H1 (cell line): ENCODE results near the gene GNG12. TPM values are rescaled to one million over a fixed set of nuclear protein-coding genes. Genes with fewer than 3 reads are reported as not detected.

ENCODE experiments used
- CTCF ChIA-PET: fragments of 300-600 bp; sonication (Branson Sonifier 250); formaldehyde crosslinking; loops from one replicate; lab custom pipeline; 2021; ENCODE audit not compliant: partially characterized antibody; lab: Charles Lee
- POLR2A ChIA-PET: fragments of 300-600 bp; sonication (Branson Sonifier 250); formaldehyde crosslinking; loops from one replicate; lab custom pipeline; 2021; ENCODE audit warnings: inconsistent platforms; ENCODE audit not compliant: partially characterized antibody; lab: Charles Lee
- DNase-seq, 2 experiments: peaks; one replicate each; pipeline versions ENCODE4 v3.0.0 to v3.0.0-alpha.2; 2010 to 2022; ENCODE audit warnings: low spot score in 2 of 2, low read depth in 1 of 2, mixed read lengths in 1 of 2
- FAIRE-seq: peaks from 2 replicates; lab custom pipeline; 2011; peaks lifted over from hg19 to GRCh38; lab: Jason Lieb, UNC
- H2AFZ ChIP-seq: 2 replicates; pipeline ENCODE4 v1.8.1; 2012; ENCODE audit warnings: low read length, inconsistent platforms
- H2AK5ac ChIP-seq: 2 replicates; pipeline ENCODE4 v1.6.1; 2013; ENCODE audit warnings: low read depth, low read length
- H2BK120ac ChIP-seq: replicated peaks from 2 replicates; pipeline ENCODE3; 2013; ENCODE audit warnings: low read depth, low read length, inconsistent platforms
- H2BK12ac ChIP-seq: 2 replicates; pipeline ENCODE4 v1.6.1; 2013; ENCODE audit warnings: low read depth, low read length
- H2BK15ac ChIP-seq: 2 replicates; pipeline ENCODE4 v1.6.1; 2013; ENCODE audit warnings: low read length
- H2BK20ac ChIP-seq: 2 replicates; pipeline ENCODE4 v1.6.1; 2013; ENCODE audit warnings: low read length
- H2BK5ac ChIP-seq: 2 replicates; pipeline ENCODE4 v1.6.1; 2013; ENCODE audit warnings: low read depth, low read length
- H3K14ac ChIP-seq: 2 replicates; pipeline ENCODE4 v1.6.1; 2013; ENCODE audit warnings: inconsistent platforms; ENCODE audit not compliant: insufficient read length
- H3K18ac ChIP-seq: 2 replicates; pipeline ENCODE4 v1.6.1; 2013; ENCODE audit warnings: low read length; ENCODE audit errors: extremely low read depth
- H3K23ac ChIP-seq: 2 replicates; pipeline ENCODE4 v1.6.1; 2013; ENCODE audit warnings: inconsistent platforms; ENCODE audit not compliant: insufficient read length
- H3K23me2 ChIP-seq: 2 replicates; pipeline ENCODE4 v1.6.1; 2013; ENCODE audit warnings: low read depth, low read length
- H3K27ac ChIP-seq: 2 replicates; pipeline ENCODE4 v1.6.1; 2011; ENCODE audit warnings: low read depth, low read length, inconsistent platforms
- H3K27me3 ChIP-seq, 4 experiments: replicated peaks in 1 of 4; 1 replicate in 1 of 4; 2 replicates in 3 of 4; pipeline versions ENCODE4 v1.6.1 to v1.8.1; 2011 to 2013; ENCODE audit warnings: low read length in 3 of 4, mild to moderate bottlenecking in 3 of 4, inconsistent platforms in 2 of 4, mixed read lengths in 2 of 4, moderate library complexity in 1 of 4; ENCODE audit not compliant: control insufficient read depth in 3 of 4, insufficient read depth in 3 of 4; ENCODE audit errors: extremely low read depth in 1 of 4
- H3K36me3 ChIP-seq, 4 experiments: 2 replicates each; pipeline versions ENCODE4 v1.6.1 to v1.8.1; 2011 to 2013; ENCODE audit warnings: mild to moderate bottlenecking in 4 of 4, low read length in 3 of 4, moderate library complexity in 2 of 4, control low read depth in 1 of 4, inconsistent platforms in 1 of 4; ENCODE audit not compliant: insufficient read depth in 4 of 4, control insufficient read depth in 2 of 4
- H3K4ac ChIP-seq: replicated peaks from 2 replicates; pipeline ENCODE3; 2013; ENCODE audit warnings: low read length, low read depth, mixed read lengths, inconsistent platforms; ENCODE audit not compliant: insufficient read length
- H3K4me1 ChIP-seq, 4 experiments: replicated peaks in 1 of 4; 1 replicate in 1 of 4; 2 replicates in 3 of 4; pipeline versions ENCODE4 v1.6.1 to v1.8.1; 2011 to 2013; ENCODE audit warnings: low read length in 3 of 4, inconsistent platforms in 2 of 4, mixed read lengths in 1 of 4; ENCODE audit not compliant: insufficient read depth in 4 of 4, control insufficient read depth in 3 of 4
- H3K4me2 ChIP-seq, 2 experiments: 2 replicates each; pipeline versions ENCODE4 v1.6.1 to v1.8.1; 2011 to 2013; ENCODE audit warnings: low read depth in 2 of 2, low read length in 2 of 2, control low read depth in 1 of 2, inconsistent platforms in 1 of 2, mild to moderate bottlenecking in 1 of 2; ENCODE audit not compliant: insufficient read depth in 1 of 2
- H3K4me3 ChIP-seq, 4 experiments: fragments of 200-600, 300-600 bp in 1 of 4; sonication (generic), shearing (Covaris generic), sonication (Bioruptor Twin) in 1 of 4; 2 replicates each; pipeline versions ENCODE4 v1.5.1 to v1.8.1; 2011 to 2016; ENCODE audit warnings: low read length in 4 of 4, low read depth in 3 of 4, control low read depth in 2 of 4, inconsistent platforms in 2 of 4, mild to moderate bottlenecking in 2 of 4, mixed read lengths in 1 of 4, moderate library complexity in 1 of 4; ENCODE audit not compliant: insufficient read depth in 2 of 4; ENCODE audit errors: extremely low read depth in 1 of 4
- H3K56ac ChIP-seq: replicated peaks from 2 replicates; pipeline ENCODE3; 2013; ENCODE audit warnings: low read depth, mild to moderate bottlenecking, mixed read lengths, low read length, inconsistent platforms; ENCODE audit not compliant: insufficient read length
- H3K79me1 ChIP-seq: 2 replicates; pipeline ENCODE4 v1.6.1; 2013; ENCODE audit warnings: low read depth, low read length, control low read depth
- H3K79me2 ChIP-seq, 2 experiments: 2 replicates each; pipeline versions ENCODE4 v1.6.1 to v1.8.1; 2012 to 2013; ENCODE audit warnings: low read length in 2 of 2, mild to moderate bottlenecking in 2 of 2, inconsistent platforms in 1 of 2; ENCODE audit not compliant: insufficient read depth in 2 of 2, control insufficient read depth in 1 of 2
- H3K9ac ChIP-seq, 4 experiments: replicated peaks in 1 of 4; 1 replicate in 1 of 4; 2 replicates in 3 of 4; pipeline versions ENCODE4 v1.6.1 to v1.8.1; 2011 to 2013; ENCODE audit warnings: low read depth in 3 of 4, low read length in 3 of 4, control low read depth in 2 of 4, mild to moderate bottlenecking in 2 of 4, moderate library complexity in 2 of 4, inconsistent platforms in 1 of 4; ENCODE audit errors: extremely low read depth in 1 of 4
- H3K9me3 ChIP-seq, 2 experiments: 2 replicates each; pipeline versions ENCODE4 v1.6.1 to v1.8.1; 2012 to 2013; ENCODE audit warnings: mild to moderate bottlenecking in 2 of 2, moderate library complexity in 2 of 2, control low read depth in 1 of 2, inconsistent platforms in 1 of 2, low read depth in 1 of 2, low read length in 1 of 2, mixed read lengths in 1 of 2; ENCODE audit not compliant: insufficient read depth in 2 of 2
- H4K20me1 ChIP-seq, 2 experiments: replicated peaks in 1 of 2; 2 replicates each; pipeline versions ENCODE3 to v1.8.1; 2011 to 2013; ENCODE audit warnings: inconsistent platforms in 2 of 2, low read length in 2 of 2, mild to moderate bottlenecking in 1 of 2; ENCODE audit not compliant: insufficient read depth in 2 of 2, control insufficient read depth in 1 of 2
- H4K5ac ChIP-seq: 2 replicates; pipeline ENCODE4 v1.6.1; 2013; ENCODE audit warnings: low read length, low read depth, mixed read lengths, inconsistent platforms; ENCODE audit not compliant: insufficient read length
- H4K8ac ChIP-seq: 2 replicates; pipeline ENCODE4 v1.8.0; 2013; ENCODE audit warnings: mild to moderate bottlenecking, moderate library complexity, low read length, inconsistent platforms; ENCODE audit not compliant: insufficient read depth; ENCODE audit errors: extremely low read depth
- H4K91ac ChIP-seq: replicated peaks from 2 replicates; pipeline ENCODE3; 2013; ENCODE audit warnings: low read length, mixed read lengths, inconsistent platforms; ENCODE audit not compliant: insufficient read length
- KDM4A ChIP-seq: IDR thresholded peaks from one replicate; pipeline ENCODE4 v1.7.1; 2012; ENCODE audit warnings: low read depth, mild to moderate bottlenecking, moderate library complexity, low read length, inconsistent platforms; ENCODE audit not compliant: severe bottlenecking
- MAX ChIP-seq: IDR thresholded peaks from 2 replicates; pipeline ENCODE4 v1.6.1; 2012; ENCODE audit warnings: inconsistent platforms
- SP4 ChIP-seq: IDR thresholded peaks from 2 replicates; pipeline ENCODE4 v1.6.1; 2012; ENCODE audit warnings: low read length, inconsistent platforms
- WGBS, 2 experiments: shearing (Covaris generic) in 1 of 2; methylation state at CpG; one replicate each; pipeline versions ENCODE4 v1.1.6 to v1.1.7; 2013 to 2015; ENCODE audit warnings: low lambda C conversion rate in 2 of 2, mixed read lengths in 2 of 2, inconsistent platforms in 1 of 2, low coverage in 1 of 2, missing lambda C conversion rate in 1 of 2; ENCODE audit not compliant: insufficient replicate concordance in 2 of 2, insufficient coverage in 1 of 2, insufficient read length in 1 of 2; ENCODE audit errors: extremely low coverage in 1 of 2, missing lambda C conversion rate in 1 of 2; 5-methylcytosine and 5-hydroxymethylcytosine counted together
- polyA plus RNA-seq, 7 experiments: library from polyadenylated mRNA; depleted of rRNA in 3 of 7; stranded (reverse) in 5 of 7; unstranded in 2 of 7; fragments of >200 nt in 5 of 7; fragments of 200-250 nt in 2 of 7; gene quantifications; 1 replicate in 5 of 7; 2 replicates in 1 of 7; 4 replicates in 1 of 7; pipeline versions ENCODE4 v1.2.1 to v1.2.3, GENCODE V29; 2011 to 2013; ENCODE audit warnings: missing spikeins in 2 of 7, mixed read lengths in 2 of 7
- total RNA-seq: library from RNA; stranded (reverse); fragmentation: NEBNext Ultra II Directional; extraction: Animal tissue kit (Norgen Biotek cat#: 25700); gene quantifications from 2 replicates; pipeline ENCODE4 v1.2.1, GENCODE V29; 2021
- TF ChIP-seq, protein P1 (sequence below): IDR thresholded peaks from 2 replicates; pipeline ENCODE4 v1.6.1; 2011; ENCODE audit warnings: low read length, improper control_type of control experiment

GNG12 gene
- total and polyA plus RNA-seq, 2 of the 8 experiments (the other 6 are each of a cell fraction or from before 2014, with no cell fraction given) = 11.4 to 35.8 TPM

DNA sequence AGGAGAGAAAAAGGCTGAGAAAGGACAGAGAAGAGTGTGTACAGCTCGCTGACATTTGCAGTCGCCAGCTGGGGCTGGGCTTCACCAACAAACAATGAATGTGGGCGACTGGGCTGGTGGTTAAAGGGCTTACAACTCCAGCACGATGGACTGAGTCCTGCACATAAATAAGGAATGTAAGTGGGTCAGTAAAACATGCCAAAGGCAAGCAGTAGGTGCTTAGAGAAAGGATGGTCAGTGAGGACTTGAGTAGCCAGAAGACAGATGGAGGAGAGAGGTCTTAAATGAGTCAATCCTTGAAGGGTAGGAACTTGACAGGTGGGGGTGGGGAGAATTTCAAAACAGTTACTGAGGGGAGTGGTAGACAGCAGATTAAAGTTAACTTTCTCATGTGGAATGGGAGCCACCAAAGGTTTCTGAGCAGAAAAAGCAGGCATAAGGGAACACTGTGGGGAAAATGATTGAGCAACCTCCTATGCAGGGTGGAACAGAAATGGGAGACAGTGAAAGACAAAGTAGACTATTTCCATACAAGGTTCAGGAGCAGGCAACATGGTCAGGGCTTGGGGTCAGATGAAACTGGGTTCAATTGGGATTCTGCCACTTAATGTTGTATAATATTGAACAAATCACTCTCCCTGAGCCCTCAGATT, 110.8 kb downstream of the GNG12 start:
- no peak overlapping the region for H3K27ac ChIP-seq
- no peak overlapping the region for H2AK5ac ChIP-seq
- no peak overlapping the region for H2AFZ ChIP-seq
- no peak overlapping the region for H2BK120ac ChIP-seq
- no peak overlapping the region for H2BK12ac ChIP-seq
- no peak overlapping the region for H4K5ac ChIP-seq
- no peaks in the 10 kb centered on the region for H3K27me3 ChIP-seq
- no peaks in the 10 kb centered on the region for H3K36me3 ChIP-seq
- no peak overlapping the region for H2BK20ac ChIP-seq
- H3K23me2 ChIP-seq = no peaks in the 10 kb centered on the region
- H3K4ac ChIP-seq = no peak overlapping the region
- peaks cover 0 to 7% (median 3%) of the 10 kb centered on the region in 4 experiments; a peak in 3 of 7 replicates for H3K4me1 ChIP-seq
- H3K9me3 ChIP-seq = no peaks in the 10 kb centered on the region
- no peak overlapping the region for H3K14ac ChIP-seq
- no peak for TF ChIP-seq KDM4A
- no peak for TF ChIP-seq SP4
- TF ChIP-seq MAX = no peak
- TF ChIP-seq, protein P1, sequence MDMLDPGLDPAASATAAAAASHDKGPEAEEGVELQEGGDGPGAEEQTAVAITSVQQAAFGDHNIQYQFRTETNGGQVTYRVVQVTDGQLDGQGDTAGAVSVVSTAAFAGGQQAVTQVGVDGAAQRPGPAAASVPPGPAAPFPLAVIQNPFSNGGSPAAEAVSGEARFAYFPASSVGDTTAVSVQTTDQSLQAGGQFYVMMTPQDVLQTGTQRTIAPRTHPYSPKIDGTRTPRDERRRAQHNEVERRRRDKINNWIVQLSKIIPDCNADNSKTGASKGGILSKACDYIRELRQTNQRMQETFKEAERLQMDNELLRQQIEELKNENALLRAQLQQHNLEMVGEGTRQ = no peak
- H3K56ac ChIP-seq = no peak overlapping the region
- ChIA-PET POLR2A (interaction anchor here (0.5 kb wide), 1 partner anchor 15 kb away, joined by 4 read pairs; no protein-coding TSS in a partner anchor), CTCF (interaction anchor here (1.0 to 4.4 kb wide), 6 partner anchors 10 to 186 kb away, joined by 3 to 24 read pairs (median 4); no protein-coding TSS in a partner anchor)
- no peak overlapping the region for H2BK5ac ChIP-seq
- no peaks in the 10 kb centered on the region for H4K20me1 ChIP-seq
- DNase-seq (no peak), FAIRE-seq (no peak)
- H4K8ac ChIP-seq = no peak overlapping the region
- no peak overlapping the region for H3K9ac ChIP-seq
- H4K91ac ChIP-seq = no peak overlapping the region
- H3K4me2 ChIP-seq = no peak overlapping the region
- H3K4me3 ChIP-seq = no peak overlapping the region
- no peak overlapping the region for H3K23ac ChIP-seq
- H3K18ac ChIP-seq = no peak overlapping the region
- H3K79me2 ChIP-seq = no peaks in the 10 kb centered on the region
- WGBS, 2 experiments = 85% methylated on average over 4 of the region's 4 CpGs; no CpG with 5 or more reads in 1 of the 2 experiments
- H2BK15ac ChIP-seq = no peak overlapping the region
- 0 out of 2 replicates have a peak, but pooled peaks cover 2% of the 10 kb centered on the region for H3K79me1 ChIP-seq
